ENCODE measurements around the gene KHK. TPM values are rescaled to one million over a fixed set of nuclear protein-coding genes. Genes with fewer than 3 reads are reported as not detected.
"Not testable (repeated sequence)": the region's sequence is repeated elsewhere in the genome, so short reads cannot be mapped to it uniquely, and the experiment has no call there.

KHK gene
- polyA plus RNA-seq, 3 donors, result 42.9 to 58.5 (median 55.3) TPM

DNA sequence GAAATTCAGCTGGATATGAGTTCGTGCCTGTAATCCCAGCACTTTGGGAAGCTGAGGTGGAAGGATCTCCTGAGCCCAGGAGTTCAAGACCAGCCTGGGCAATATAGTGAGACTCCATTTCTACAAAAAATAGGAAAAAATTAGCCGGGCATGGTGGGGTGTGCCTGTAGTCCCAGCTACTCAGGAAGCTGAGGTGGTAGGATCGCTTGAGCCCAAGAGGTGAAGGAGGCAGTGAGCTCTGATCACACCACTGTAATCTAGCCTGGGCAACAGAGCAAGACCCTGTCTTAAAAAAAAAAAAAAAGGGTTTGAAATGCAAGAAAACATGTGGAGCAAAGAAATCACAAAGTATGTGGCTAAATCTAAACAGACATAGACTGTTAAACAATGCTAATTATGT, 22.5 kb downstream of the KHK start:
- DNase-seq (ENCODE audit: extremely low read depth in 1 of 11, low read depth in 9 of 11, low spot score in 4 of 11), result no peak

DNA sequence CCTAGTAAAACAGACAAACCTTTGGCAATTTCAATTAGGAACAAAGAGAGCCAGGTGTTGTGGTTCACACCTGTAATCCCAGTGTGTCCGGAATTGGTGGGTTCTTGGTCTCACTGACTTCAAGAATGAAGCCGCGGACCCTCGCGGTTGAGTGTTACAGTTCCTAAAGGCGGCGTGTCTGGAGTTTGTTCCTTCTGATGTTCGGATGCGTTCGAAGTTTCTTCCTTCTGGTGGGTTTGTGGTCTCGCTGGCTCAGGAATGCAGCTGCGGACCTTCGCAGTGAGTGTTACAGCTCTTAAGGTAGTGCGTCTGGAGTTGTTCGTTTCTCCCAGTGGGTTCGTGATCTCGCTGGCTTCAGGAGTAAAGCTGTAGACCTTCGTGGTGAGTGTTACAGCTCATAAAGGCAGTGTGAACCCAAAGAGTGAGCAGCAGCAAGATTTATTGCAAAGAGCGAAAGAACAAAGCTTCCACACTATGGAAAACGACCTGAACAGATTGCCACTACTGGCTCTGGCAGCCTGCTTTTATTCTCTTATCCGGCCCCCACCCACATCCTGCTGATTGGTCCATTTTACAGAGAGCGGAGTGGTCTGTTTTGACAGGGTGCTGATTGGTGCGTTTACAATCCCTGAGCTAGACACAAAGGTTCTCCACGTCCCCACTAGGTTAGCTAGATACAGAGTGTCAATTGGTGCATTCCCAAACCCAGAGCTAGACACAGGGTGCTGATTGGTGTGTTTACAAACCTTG, 24.2 kb downstream of the KHK start:
- not testable (repeated sequence) for DNase-seq (ENCODE audit: extremely low read depth in 1 of 11, low read depth in 9 of 11, low spot score in 4 of 11)

DNA sequence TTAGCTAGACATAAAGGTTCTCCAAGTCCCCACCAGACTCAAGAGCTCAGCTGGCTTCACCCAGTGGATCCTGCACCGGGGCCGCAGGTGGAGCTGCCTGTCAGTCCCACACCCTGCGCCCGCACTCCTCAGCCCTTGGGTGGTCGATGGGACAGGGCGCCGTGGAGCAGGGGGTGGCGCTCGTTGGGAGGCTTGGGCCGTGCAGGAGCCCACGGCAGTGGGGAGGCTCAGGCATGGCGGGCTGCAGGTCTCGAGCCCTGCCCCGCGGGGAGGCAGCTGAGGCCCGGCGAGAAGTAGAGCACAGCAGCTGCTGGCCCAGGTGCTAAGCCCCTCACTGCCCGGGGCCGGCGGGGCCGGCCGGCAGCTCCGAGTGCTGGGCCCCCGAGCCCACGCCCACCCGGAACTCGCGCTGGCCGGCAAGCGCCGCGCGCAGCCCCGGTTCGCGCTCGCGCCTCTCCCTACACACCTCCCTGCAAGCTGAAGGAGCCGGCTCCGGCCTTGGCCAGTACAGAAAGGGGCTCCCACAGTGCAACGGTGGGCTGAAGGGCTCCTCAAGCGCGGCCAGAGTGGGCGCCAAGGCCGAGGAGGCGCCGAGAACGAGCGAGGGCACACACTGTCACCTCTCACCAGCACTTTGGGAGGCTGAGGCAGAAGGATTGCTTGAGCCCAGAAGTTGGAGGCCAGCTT, 25.0 kb downstream of the KHK start:
- not testable (repeated sequence) for DNase-seq (ENCODE audit: extremely low read depth in 1 of 11, low read depth in 9 of 11, low spot score in 4 of 11)

DNA sequence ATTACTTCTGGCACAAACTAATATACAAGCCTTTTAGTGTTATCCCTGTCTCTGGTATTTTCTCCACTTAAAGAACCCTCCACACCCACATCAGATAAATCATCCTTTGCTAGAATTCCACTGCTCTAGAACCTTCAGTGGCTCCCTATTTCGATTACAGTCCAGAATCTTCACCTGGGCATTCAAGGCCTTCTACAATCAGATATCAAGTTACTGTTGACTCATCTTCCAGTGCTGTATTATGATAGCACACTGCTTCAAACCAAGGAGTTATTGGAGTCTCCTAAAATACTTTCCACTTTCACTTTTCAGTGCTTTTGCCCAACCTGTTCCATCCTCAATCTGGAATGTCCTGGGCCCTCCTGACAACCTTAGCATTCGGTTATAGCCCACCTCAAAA, 28.9 kb downstream of the KHK start:
- no peak for DNase-seq (ENCODE audit: extremely low read depth in 1 of 11, low read depth in 9 of 11, low spot score in 4 of 11)

DNA sequence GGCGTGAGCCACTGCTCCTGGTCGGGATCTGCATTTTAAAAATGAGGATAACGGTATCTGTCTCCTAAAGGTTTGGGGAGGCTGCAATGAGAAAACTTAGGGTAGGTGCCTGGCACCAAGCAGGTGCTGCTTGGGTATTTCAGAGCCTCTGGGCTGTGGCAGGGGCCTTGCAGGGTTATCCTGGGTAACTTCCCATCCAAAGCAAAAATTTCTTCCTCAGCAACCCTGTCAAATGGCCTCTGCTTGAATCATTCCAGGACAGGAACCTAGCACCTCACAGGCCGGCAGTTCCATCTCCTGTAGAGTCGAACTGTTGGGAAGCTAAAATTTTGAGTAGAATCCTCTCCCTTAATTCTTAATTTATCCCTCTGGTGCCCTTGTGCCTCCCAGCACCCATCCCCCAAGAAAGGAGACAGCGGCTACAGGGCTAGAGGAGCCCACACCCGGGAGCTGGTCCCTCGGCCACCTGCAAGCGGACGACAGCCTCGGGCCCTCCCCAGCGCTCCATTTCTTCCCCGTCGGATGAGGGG, 31.5 kb downstream of the KHK start:
- no peak for DNase-seq (ENCODE audit: extremely low read depth in 1 of 11, low read depth in 9 of 11, low spot score in 4 of 11)

DNA sequence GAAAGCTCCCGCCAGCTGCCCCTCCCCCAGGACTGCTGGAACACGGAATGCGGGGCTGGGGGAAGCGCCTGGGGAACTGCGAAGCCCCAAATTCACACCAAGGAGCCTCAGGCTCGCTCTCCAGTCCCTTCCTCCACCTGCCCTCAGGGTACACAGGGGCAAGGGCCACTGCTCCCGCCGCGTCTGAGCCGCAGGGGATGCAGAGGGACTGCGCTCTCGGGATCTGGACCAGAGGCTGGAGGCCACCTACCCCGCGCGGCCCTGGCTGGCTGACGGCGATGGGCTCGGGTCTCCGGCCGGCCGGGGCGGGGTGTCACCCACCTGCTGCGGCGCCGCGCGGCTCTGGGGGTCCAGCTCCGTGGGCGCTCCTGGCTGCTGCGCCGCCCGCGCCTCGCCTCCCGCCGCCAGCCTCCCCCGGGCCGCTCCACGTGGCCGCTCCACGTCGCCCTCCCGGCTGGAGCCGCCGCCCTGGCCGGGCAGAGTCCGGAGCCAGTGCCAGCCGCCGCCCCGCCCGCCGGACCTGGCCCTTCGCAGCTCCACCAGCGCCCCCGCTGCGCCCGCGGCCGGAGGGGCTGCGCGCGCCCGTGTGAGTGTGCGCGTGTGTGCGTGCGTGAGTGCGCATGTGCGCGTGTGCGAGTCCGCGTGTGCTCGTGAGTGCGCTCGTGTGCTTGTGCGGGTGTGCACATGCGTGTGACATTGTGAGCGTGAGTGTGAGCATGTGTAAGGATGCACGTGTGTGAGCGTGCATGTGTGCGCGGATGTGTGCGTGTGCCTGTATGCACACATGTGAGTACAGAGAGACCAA, 32.2 kb downstream of the KHK start, which contains the start of gene CGREF1:
Gene CGREF1 (minus strand): TSS at position 604 of the 805 bp plus-strand sequence. CDS start 14,762 bp downstream, outside the sequence.
- DNase-seq (ENCODE audit: extremely low read depth in 1 of 11, low read depth in 9 of 11, low spot score in 4 of 11), result no peak

DNA sequence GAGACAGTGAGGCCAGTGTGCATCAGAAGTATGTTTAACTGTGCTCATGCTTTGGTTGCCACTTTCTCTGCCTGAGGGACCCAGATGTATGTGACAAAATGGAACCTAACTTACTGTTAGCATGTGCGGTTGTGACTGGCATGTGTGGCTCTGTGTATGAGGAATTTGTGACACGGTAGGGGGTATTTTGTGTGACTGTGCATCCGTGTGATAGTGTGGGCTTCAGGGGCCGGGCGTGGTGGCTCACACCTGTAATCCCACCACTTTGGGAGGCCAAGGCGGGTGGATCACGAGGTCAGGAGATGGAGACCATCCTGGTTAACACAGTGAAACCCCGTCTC, 32.7 kb downstream of the KHK start:
- not testable (repeated sequence) for DNase-seq (ENCODE audit: extremely low read depth in 1 of 11, low read depth in 9 of 11, low spot score in 4 of 11)

DNA sequence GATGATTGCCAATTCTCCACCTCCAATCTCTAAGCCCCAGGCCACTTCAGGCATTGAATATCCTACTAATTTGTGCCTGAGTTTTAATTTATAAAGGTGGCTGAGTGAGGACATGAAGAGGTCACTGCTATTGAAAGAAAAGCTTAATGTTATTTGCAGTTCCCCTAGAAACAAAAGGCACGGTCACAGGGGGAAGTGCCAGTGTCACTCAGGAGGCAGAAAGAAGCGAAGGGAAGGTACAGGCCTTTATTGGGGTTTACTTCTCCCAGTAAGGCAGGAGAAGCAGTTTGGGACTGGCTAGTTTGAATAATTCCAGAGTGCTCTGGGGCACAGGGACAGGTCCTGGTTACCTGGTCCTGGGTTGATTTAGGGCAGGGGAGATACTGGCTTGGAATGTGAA, 35.3 kb downstream of the KHK start:
- DNase-seq (ENCODE audit: extremely low read depth in 1 of 11, low read depth in 9 of 11, low spot score in 4 of 11), result no peak

DNA sequence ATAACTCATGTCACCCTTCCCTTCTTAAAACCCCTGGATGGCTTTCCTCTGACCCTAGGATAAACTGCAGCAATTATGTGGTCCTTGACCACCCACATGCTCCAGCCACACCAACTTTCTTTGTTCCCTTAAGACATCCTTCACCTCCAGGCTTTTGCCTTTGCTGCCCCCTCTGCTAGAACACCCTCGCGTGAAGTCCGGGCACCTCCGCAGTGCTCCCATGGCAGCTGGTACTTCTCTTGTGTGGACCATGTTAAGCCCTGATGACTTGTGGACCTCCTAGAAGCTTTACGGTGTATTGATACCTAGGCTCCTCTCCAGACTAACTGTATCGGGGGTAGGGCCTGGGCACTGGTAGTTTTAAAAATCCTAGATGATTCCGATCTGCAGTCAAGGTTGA, 36.2 kb downstream of the KHK start:
- no peak for DNase-seq (ENCODE audit: extremely low read depth in 1 of 11, low read depth in 9 of 11, low spot score in 4 of 11)

DNA sequence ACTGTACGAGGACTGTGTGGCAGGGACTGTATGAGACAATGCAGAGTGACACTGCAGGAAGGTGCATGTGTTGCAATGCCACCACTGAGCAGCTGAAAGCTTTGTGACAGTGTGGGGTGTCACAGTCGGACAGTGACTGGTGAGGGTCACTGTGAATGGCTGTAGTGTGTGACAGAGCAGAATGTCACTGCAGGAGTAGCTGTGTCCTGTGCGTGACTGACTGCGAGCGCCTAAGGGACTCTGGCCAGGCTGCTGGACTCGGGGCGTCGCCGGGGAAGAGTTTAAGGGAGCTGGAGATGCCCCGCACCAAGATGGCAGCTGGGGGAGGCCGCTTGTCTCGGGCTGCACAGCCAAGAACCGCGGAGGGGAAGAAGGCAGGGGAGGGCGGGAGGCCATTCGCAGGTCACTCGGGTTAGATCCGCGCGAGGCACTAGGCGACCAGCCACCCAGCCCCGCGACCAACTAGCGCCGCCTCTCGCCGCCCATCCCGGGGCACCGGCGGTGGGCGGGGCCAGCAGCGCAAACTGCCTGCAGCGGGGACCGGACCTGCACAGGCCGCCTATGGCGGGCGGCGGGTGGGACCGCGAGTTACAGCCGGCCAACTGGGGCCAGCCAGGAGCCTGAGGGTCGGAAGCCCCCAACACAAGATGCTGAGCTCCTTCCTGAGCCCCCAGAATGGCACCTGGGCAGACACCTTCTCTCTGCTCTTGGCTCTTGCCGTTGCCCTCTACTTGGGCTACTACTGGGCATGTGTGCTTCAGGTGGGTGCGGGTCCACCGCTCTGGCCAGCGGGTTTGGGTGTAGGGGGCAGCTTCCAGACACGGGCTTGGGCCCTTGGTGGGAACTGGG, 37.0 kb downstream of the KHK start, which contains the start of gene ABHD1:
Gene ABHD1 (plus strand): TSS at position 514 of the 849 bp plus-strand sequence. CDS start 134 bp downstream, at position 648.
- DNase-seq (ENCODE audit: extremely low read depth in 1 of 11, low read depth in 9 of 11, low spot score in 4 of 11), result peak in 1 of 11 donors; percentile 17

DNA sequence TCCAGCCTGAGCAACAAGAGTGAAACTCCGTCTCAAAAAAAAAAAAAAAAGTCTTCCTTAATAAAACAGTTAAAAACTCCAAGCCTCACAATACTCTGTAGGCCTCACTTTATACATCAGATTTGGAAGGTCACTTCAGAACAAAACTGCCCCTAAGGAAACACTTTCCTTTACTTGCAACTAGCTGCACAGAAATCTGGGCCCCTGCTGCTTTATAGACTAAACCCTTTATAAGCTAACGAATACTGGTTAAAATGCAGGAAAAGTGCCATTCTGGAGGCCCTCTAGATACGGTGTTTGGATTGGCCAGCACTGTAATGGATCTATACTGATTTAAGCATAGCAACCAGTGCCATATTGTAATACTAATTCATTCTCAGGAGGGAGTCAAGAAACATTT, 38.5 kb downstream of the KHK start:
- DNase-seq (ENCODE audit: extremely low read depth in 1 of 11, low read depth in 9 of 11, low spot score in 4 of 11), result no peak

DNA sequence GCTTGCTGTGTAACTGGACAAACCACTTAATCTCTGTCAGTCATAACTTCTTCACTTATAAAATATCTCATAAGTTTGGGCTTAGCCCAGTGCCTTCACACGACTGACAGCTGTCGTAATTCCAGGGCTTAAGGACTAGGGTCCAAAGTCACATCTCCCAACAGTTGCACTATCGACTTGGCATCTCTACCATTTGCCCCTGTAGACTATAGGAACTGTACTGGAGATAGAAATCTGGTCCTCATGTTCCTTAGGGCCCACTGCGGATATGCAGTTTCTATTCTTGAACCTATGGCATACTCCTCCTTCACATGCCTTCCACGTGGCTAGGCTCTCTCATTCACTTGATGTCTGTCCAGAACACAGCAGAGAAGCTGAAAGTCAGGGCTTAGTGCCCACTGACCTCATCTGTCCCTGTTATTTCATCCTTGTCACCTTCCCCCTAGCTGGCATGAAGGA, 39.7 kb downstream of the KHK start:
- DNase-seq (ENCODE audit: extremely low read depth in 1 of 11, low read depth in 9 of 11, low spot score in 4 of 11), result no peak

DNA sequence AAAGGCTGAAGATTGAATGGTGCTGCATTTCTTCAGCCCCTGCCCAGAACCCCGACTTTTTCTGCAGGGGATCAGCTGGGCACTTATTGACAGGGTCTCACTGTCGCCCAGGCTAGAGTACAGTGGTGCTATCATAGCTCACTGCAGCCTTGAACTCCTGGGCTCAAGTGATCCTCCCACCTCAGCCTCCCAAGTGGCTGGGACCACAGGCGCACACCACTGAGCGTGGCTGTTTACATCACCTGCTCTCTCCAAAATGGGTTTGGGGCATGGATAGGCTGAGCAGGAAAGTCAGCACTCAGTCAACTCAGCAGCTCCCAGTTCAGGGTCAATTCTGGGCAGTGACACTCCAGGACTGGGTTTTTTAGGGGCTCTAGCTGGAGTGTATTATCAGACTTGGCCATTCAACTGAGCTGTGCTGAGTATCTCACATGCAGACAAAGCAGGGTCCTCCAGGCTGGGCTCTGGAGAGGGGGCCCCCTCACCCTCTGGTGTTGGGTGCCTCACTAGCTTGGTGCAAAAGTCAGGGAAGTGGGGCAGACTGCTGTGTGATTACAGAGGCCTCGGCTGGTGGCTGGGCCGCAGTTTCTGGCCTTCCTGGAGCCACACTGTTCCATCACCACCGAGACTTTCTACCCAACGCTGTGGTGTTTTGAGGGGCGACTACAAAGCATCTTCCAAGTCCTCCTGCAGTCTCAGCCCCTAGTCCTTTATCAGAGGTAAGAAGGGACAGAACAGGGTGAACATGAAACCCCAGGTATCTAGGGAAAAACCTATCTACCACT, 41.5 kb downstream of the KHK start:
- DNase-seq (ENCODE audit: extremely low read depth in 1 of 11, low read depth in 9 of 11, low spot score in 4 of 11), result no peak

DNA sequence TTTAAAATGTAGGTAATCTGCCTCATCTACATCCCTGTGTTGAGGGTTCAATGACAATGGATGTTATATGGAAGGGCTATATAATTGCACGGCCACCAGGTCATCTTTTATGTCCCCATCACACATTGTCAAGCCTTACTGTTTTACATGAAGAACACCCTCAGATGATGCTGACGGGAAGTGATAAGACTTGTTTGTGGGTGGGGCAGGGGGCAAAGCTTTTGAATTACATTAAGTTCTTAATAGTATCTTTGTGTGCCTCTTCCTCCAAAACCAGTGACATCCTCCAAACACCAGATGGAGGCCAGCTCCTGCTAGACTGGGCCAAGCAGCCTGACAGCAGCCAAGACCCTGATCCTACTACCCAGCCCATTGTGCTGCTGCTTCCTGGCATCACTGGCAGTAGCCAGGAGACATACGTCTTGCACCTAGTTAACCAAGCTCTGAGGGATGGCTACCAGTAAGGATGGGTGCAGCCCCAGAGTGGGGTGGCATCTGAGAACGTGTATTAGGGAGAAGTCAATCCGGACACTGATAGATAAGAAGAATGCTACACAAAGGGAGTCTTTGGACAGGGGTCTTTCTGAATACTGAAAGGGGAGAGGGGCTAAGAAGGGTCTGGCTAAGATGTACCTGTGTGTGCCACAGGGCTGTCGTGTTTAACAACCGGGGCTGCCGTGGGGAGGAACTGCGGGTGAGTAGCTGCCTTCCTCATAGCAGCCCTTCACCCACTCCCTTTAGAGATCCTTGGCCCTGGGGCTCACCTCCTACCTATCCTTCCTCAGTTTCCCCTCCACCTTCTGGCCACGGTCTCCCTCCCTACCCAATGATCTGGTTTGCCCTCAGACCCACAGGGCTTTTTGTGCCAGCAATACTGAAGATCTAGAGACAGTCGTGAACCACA, 42.3 kb downstream of the KHK start:
- DNase-seq (ENCODE audit: extremely low read depth in 1 of 11, low read depth in 9 of 11, low spot score in 4 of 11), result no peak

DNA sequence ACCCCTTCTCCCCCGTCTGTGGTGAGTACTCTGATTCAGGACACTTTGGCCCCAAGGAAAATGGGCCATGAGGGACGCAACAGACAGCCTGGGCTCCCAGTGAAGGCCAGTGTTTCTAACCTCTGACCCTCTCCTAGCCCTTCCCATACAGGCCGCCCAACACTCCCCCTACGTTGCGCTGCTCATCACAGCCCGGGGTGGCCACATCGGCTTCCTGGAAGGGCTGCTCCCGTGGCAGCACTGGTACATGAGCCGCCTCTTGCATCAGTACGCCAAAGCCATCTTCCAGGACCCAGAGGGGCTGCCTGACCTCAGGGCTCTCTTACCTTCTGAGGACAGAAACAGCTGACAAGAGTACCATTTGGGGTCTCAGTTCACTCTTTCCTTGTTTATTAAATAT, 43.8 kb downstream of the KHK start:
- no peak for DNase-seq (ENCODE audit: extremely low read depth in 1 of 11, low read depth in 9 of 11, low spot score in 4 of 11)

DNA sequence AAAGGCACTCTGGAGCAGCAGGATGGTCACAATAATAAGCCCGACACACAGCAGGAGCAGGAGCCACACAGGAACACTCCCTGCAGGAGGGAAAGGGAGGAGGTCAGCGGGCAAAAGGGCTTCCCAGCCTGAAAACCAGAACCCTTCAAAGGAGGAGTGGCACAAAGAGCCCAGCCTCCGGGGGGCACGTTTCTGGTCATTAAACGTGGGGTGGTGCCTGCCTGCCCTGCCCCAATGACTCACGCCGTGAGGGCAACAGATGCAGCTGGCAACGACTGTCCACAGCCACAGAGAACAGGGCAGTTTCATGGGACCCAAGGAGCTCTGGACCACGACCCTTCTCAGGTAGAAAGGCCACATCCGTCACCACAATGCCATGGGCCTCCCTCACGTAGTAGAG, 44.9 kb downstream of the KHK start:
- DNase-seq (ENCODE audit: extremely low read depth in 1 of 11, low read depth in 9 of 11, low spot score in 4 of 11), result no peak

Measured in renal cortex interstitium (tissue), 11 donors.